Measurements from ENCODE around the gene KY. TPM values are rescaled to one million over a fixed set of nuclear protein-coding genes. Genes with fewer than 3 reads are reported as not detected.
A peak's percentile ranks its signal among the peaks of the same experiment; 100 is the strongest.
"Not testable (repeated sequence)": the region's sequence is repeated elsewhere in the genome, so short reads cannot be mapped to it uniquely, and the experiment has no call there.

KY gene
- total RNA-seq, 1 donor from 2014 or later: 0.65 TPM

GRCh38 chr3:134602440-134602814 lies 48.4 kb downstream of the KY start:
- no peak for DNase-seq (ENCODE audit: low read depth)

- no peak for DNase-seq (ENCODE audit: low read depth)
These were observed 49.0 kb downstream of the KY start for GRCh38 chr3:134601539-134602439.

- peak; percentile 24 for DNase-seq (ENCODE audit: low read depth)
These were observed 49.9 kb downstream of the KY start for GRCh38 chr3:134600685-134601463.

GRCh38 chr3:134600206-134600605 lies 50.6 kb downstream of the KY start:
- DNase-seq (ENCODE audit: low read depth): peak; percentile 59

GRCh38 chr3:134598763-134599545 lies 51.9 kb downstream of the KY start:
- DNase-seq (ENCODE audit: low read depth): no peak

GRCh38 chr3:134597390-134597970 lies 53.3 kb downstream of the KY start:
- peak; percentile 77 for DNase-seq (ENCODE audit: low read depth)

GRCh38 chr3:134594986-134595385 lies 55.8 kb downstream of the KY start:
- not testable (repeated sequence) for DNase-seq (ENCODE audit: low read depth)

DNA sequence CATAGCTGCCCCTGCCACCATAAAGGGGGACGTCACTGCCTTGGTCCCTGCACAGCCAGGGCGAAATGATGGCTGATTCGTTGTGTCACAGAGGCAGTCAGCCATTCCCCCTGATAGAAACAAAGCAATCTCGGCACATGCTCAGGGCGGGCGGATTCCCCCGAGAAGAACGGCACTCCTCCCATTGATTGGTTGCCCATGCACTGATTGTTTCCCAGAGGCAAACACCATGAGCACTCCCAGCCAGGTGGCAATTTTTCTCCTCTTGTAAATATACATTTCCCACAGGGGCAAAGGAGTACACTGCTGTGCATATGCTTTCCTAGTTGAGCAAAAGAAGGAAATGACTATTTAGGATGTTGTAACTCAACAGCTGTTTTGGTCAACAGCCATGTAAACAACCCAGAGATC lies 56.5 kb downstream of the KY start:
- DNase-seq (ENCODE audit: low read depth): no peak

DNA sequence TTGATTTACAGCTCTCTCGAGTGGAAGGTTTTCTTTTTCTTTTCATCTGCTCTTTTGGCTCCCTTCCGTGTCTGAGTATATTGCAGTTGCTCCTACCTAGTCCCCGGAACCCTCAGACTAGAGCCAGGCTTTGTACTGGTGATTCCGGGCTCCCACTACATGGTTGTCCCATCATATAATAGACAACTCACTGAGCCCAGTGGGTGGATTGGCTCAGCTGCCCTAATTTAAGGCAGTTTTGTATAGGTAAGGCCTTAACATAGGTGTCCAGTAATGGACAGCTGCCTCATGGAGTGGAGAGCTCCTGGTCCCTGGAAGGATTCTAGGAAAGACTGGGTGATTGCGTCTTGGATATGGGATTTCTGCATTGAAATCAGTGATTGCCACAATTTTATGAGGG lies 58.0 kb downstream of the KY start:
- DNase-seq (ENCODE audit: low read depth): no peak

DNA sequence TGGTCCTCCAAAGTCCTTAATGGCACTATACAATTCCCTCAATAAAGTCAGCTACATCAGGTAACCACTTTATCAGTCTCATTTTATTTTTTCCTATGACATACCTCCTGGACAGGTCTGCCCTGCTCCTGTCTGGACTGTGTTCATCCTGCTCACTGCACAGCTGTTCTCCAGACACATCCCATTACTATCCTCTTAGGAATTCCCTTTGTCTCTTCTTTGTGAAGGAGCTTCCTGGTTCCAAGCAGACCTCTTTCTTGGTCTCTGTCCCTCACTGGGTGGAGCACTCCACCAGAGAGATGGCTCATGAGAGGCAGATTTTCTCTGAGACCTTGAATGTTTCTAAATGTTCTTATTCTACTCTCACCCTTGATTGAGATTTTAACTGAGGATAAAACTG lies 60.1 kb downstream of the KY start:
- no peak for DNase-seq (ENCODE audit: low read depth)

GRCh38 chr3:134579141-134579665 lies 71.6 kb downstream of the KY start:
- peak; percentile 80 for DNase-seq (ENCODE audit: low read depth)

- no peak for DNase-seq (ENCODE audit: low read depth)
These were observed 74.0 kb downstream of the KY start for GRCh38 chr3:134576831-134577230.

- DNase-seq (ENCODE audit: low read depth): no peak
These were observed 74.4 kb downstream of the KY start for GRCh38 chr3:134576426-134576825.

DNA sequence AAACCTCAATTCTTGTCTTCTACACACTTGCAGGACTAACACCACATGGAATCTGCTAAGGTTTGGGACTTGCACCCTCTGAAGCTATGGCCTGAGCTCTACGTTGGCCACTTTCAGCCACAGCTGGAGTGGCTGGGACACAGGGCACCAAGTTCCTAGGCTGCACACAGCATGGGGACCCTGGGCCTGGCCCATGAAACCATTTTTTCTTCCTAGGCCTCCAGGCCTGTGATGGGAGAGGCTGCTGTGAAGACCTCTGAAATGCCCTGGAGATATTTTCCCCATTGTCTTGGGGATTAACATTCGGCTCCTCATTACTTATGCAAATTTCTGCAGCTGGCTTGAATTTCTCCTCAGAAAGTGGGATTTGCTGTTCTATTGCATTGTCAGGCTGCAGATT lies 80.9 kb downstream of the KY start:
- DNase-seq (ENCODE audit: low read depth): not testable (repeated sequence)

DNA sequence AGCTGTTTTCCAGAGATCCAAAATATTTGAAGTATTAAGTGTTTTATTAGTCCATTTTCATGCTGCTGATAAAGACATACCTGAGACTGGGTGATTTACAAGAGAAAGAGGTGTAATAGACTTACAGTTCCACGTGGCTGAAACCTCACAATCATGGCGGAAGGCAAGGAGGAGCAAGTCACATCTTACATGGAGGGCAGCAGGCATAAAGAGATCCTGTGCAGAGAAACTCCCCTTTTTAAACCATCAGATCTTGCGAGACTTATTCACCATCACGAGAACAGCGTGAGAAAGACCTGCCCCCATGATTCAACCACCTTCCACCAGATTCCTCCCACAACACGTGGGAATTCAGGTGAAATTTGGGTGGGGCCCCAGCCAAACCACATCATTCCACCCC lies 82.0 kb downstream of the KY start:
- DNase-seq (ENCODE audit: low read depth): peak; percentile 15

DNA sequence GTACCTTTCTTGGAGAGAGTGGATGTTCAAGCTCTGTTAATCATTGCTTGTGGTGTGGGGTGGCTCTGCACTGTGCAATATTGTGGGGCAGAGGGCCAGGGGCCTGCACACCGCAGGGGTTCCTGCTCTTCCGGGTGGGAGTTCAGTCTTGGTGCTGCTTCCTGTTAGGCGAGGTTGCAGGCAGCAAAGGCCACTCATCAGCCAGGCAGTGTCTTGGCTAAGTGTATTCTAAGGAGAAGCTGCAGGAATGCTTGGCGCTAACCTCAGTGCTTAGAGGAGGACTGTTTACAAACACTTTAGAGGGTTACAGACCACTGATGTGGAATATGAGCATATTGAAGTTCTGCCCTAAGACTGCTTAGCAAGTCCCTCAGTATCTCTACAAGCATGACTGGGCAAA lies 83.2 kb downstream of the KY start:
- DNase-seq (ENCODE audit: low read depth): peak; percentile 92

- DNase-seq (ENCODE audit: low read depth): no peak
These were observed 85.8 kb downstream of the KY start for GRCh38 chr3:134564991-134565390.

DNA sequence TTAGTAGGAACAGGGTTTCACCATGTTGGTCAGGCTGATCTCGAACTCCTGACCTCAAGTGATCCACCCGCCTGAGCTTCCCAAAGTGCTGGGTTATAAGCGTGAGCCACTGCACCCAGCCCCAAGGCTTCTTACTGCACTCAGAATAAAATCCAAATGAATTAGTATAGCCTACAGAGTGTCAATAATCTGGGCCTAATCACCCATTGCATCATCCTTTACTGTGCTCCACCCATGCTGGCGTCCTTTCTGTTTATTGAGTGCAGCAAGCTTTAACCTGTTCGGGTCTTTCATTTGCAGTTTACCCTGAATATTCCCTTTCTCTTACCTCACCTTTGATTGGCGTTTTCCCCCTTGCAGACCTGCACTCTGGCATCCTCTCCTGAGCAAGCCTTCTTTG lies 87.2 kb downstream of the KY start:
- DNase-seq (ENCODE audit: low read depth): no peak

DNA sequence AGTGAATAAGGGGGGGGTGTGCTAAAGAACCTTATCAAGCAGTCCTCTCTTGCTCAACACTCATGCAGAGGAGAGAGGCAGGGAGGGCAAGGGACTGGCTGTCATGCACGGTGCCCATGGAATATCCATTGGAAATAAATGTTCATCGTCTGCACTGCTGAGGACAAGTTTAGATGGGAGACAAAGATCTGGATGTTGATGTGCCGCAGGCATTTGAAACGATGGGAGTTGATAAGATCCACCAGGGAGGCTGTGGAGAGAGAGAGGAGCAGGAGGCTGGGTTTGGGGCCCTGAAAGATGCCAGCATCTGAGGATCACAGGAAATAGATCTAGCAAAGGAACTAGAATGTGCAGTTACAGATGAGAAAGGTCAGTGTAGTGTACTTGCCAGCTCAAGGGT lies 88.8 kb downstream of the KY start:
- no peak for DNase-seq (ENCODE audit: low read depth)

DNA sequence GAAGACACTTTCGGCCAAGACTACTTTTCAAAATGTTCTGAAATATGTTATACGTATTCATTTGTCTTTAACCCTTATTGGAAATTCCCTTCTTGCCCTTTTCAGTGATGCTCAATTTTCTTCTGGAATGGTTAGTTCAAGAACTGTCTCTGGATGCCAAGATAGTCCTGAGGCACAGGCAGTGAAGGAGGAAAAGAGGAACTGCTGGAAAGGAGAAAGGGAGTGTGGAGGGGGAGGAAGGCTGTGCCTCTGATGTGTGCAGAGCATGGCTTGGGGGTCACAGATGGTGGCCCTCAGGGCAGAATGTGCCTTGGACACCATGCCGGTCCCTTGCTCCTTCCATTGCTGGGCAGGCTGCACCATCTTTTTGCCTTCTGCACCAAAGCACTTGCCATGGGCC lies 91.2 kb downstream of the KY start:
- DNase-seq (ENCODE audit: low read depth): no peak
